ENCODE results near the gene TMEM176B. TPM values are rescaled to one million over a fixed set of nuclear protein-coding genes. Genes with fewer than 3 reads are reported as not detected.
A peak's percentile ranks its signal among the peaks of the same experiment; 100 is the strongest.

Gene TMEM176B
- total RNA-seq, 4 donors from 2014 or later: 10.4 to 36.0 (median 18.9) TPM

DNA sequence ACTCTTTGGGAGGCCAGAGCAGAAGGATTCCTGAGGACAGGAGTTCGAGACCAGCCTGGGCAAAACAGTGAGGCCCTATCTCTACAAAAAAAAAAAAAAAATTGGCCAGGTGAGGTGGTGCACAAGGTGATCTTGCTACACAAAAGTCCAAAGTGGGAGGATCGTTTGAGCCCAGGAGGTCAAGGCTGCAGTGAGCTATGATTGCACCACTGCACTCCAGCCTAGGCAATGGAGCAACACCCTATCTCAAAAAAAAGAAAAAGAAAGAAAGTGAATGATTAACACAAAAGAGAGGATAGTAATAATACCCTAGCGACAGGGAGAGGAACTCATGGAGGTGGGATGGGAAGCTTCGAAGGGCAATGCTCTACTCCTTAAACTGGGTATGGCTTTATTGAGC lies 30.4 kb downstream of the TMEM176B start:
- Histone ChIP-seq H3K4me1 (no peaks in the 10 kb centered on the region), H3K27ac (no peak overlapping the region), H3K36me3 (no peaks in the 10 kb centered on the region), H3K27me3 (no peaks in the 10 kb centered on the region), H3K9me3 (no peaks in the 10 kb centered on the region), H3K4me3 (replicated peaks in 1 of 3) (no peak overlapping the region)
- no peak for DNase-seq
- TF ChIP-seq POLR2A (IDR thresholded peaks at IDR 0.05): no peak
- TF ChIP-seq, protein P1, sequence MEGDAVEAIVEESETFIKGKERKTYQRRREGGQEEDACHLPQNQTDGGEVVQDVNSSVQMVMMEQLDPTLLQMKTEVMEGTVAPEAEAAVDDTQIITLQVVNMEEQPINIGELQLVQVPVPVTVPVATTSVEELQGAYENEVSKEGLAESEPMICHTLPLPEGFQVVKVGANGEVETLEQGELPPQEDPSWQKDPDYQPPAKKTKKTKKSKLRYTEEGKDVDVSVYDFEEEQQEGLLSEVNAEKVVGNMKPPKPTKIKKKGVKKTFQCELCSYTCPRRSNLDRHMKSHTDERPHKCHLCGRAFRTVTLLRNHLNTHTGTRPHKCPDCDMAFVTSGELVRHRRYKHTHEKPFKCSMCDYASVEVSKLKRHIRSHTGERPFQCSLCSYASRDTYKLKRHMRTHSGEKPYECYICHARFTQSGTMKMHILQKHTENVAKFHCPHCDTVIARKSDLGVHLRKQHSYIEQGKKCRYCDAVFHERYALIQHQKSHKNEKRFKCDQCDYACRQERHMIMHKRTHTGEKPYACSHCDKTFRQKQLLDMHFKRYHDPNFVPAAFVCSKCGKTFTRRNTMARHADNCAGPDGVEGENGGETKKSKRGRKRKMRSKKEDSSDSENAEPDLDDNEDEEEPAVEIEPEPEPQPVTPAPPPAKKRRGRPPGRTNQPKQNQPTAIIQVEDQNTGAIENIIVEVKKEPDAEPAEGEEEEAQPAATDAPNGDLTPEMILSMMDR (IDR thresholded peaks at IDR 0.05): no peak
- 82 to 90% methylated on average over 4 of the region's 4 CpGs for WGBS, 2 donors
- intact Hi-C loops (cut with DNase I): loop anchor here (5.0 kb wide), 1 partner anchor 113 kb away; no protein-coding TSS in a partner anchor

DNA sequence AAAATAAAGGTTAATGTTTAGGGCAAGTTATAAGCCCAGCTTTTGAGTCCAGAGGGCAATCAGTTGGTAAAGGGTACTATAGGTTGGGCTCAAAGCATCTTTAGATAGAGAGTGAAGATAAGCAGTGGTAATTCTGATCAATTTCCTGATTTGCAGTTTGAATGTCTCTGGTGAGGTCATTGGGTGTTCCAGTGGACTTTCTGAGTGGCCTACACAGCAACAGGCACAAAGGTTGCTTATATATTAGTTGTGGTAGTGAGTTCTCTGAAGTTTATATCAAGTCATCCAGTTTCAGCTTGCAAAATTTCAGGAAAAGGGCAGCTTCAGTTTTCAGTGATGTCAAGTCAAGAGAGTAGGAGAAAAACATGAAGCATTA lies 33.8 kb downstream of the TMEM176B start:
- no peak for DNase-seq
- no peak for TF ChIP-seq POLR2A (IDR thresholded peaks at IDR 0.05)
- TF ChIP-seq, protein P1 (IDR thresholded peaks at IDR 0.05): no peak

DNA sequence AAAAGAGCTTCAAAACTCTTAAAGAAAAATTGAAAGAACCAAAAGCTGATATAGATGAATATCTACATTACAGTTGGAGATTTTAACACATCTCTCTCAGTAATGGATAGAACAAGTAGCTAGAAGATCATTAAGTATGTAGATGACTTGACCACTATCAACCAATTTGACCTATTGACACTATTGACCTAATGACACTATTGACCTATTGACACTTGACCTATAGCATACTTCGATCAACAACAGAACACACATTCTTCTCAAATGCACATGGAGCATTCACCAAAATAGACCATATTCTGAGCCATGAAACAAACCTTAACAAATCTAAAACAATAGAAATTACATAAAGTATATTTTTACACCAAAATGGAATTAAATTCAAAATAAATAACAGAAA lies 40.7 kb downstream of the TMEM176B start:
- no peak overlapping the region for H3K27ac ChIP-seq
- no peaks in the 10 kb centered on the region for H3K4me1 ChIP-seq
- H3K36me3 ChIP-seq: no peaks in the 10 kb centered on the region
- TF ChIP-seq, protein P1 (IDR thresholded peaks at IDR 0.05): no peak
- TF ChIP-seq POLR2A (IDR thresholded peaks at IDR 0.05): no peak
- no peak overlapping the region for H3K4me3 ChIP-seq (replicated peaks in 1 of 3)
- WGBS, 2 donors: 47 to 50% methylated on average over 1 of the region's 1 CpG
- DNase-seq: no peak
- no peaks in the 10 kb centered on the region for H3K9me3 ChIP-seq
- no peaks in the 10 kb centered on the region for H3K27me3 ChIP-seq
- intact Hi-C loops (cut with DNase I): no loop called here

More for the DNA sequence above, 33.8 kb downstream of the TMEM176B start:
- Histone ChIP-seq H3K4me3 (replicated peaks in 1 of 3) (no peak overlapping the region), H3K27ac (no peak overlapping the region), H3K9me3 (no peaks in the 10 kb centered on the region), H3K27me3 (no peaks in the 10 kb centered on the region), H3K4me1 (no peaks in the 10 kb centered on the region), H3K36me3 (no peaks in the 10 kb centered on the region)
- intact Hi-C loops (cut with DNase I): no loop called here

DNA sequence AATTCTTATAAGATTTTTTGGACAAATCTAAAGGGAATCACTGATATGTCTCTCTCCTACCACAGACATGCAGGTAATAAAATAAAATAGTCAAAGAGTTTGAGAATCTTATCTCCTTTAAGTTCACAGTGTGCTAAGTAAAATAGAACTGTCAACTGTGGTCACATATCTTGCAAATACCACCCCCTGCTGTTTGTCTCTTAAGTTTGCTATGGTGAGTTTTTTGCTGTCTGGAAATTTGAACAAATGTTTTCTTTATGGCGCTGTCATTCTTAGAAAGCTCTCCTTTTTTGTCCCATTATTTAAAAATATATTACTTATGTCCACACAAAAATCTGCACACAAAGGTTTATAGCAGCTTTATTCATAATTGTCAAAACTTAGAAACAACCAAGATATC lies 43.3 kb downstream of the TMEM176B start:
- intact Hi-C loops (cut with DNase I): no loop called here
- H3K4me3 ChIP-seq (replicated peaks in 1 of 3): no peak overlapping the region
- no peaks in the 10 kb centered on the region for H3K9me3 ChIP-seq
- WGBS, 2 donors: 42 to 44% methylated on average over 1 of the region's 1 CpG
- no peak overlapping the region for H3K27ac ChIP-seq
- no peak for TF ChIP-seq POLR2A (IDR thresholded peaks at IDR 0.05)
- TF ChIP-seq, protein P1 (IDR thresholded peaks at IDR 0.05): peak in 3 of 6 experiments; percentile 21 to 40 (median 28)
- no peaks in the 10 kb centered on the region for H3K36me3 ChIP-seq
- no peak for DNase-seq
- no peaks in the 10 kb centered on the region for H3K27me3 ChIP-seq
- H3K4me1 ChIP-seq: no peaks in the 10 kb centered on the region

DNA sequence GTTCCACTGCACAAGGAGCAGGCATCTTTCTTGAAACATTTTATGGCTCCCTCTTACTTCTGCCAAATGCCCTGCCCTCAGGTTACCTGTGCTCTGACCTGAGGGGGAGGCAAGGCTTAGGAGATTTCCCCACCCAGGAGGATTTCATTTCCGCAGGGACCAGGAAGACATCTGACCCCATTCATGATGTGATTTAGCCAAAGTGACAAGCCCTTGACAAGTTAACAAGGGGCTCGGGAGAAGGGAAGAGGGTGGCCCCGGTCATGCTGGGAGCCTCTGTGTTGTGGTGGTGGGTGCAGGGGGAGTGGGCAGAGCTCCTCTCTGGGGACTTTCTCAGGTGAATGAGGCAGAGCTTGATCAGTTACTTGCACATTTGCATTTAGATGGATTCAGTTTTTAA lies 44.0 kb downstream of the TMEM176B start:
- no peak overlapping the region for H3K4me3 ChIP-seq (replicated peaks in 1 of 3)
- no peaks in the 10 kb centered on the region for H3K27me3 ChIP-seq
- no peak for DNase-seq
- WGBS, 2 donors: 71 to 77% methylated on average over 3 of the region's 3 CpGs
- H3K36me3 ChIP-seq: no peaks in the 10 kb centered on the region
- H3K4me1 ChIP-seq: no peaks in the 10 kb centered on the region
- intact Hi-C loops (cut with DNase I): no loop called here
- TF ChIP-seq POLR2A (IDR thresholded peaks at IDR 0.05): no peak
- TF ChIP-seq, protein P1 (IDR thresholded peaks at IDR 0.05): no peak
- H3K9me3 ChIP-seq: no peaks in the 10 kb centered on the region
- peak overlapping the region in 1 of 3 donors; percentile 17 for H3K27ac ChIP-seq

Data from thyroid gland (tissue), 4 donors.